ENCODE measurements around the gene IL36A.

DNA sequence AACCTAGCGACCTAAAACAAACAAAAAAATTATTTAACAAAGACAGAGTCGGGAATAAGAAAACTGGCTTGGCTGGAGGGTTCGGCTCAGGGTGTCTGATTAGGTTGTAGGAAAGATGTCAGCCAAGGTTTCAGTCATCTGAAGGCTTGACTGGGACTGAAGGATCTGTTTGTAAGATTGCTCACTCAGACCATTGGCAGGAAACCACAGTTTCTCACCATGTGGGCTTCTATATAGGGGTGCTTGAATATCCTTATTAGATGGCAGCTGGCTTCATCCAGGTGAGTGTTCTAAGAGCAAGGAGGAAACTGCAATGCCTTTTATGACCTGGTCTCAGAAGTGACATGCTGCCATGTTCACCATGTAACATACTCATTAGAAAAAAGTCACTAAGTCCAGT is 48.4 kb downstream of the IL36A start:
- TF ChIP-seq, protein P1, sequence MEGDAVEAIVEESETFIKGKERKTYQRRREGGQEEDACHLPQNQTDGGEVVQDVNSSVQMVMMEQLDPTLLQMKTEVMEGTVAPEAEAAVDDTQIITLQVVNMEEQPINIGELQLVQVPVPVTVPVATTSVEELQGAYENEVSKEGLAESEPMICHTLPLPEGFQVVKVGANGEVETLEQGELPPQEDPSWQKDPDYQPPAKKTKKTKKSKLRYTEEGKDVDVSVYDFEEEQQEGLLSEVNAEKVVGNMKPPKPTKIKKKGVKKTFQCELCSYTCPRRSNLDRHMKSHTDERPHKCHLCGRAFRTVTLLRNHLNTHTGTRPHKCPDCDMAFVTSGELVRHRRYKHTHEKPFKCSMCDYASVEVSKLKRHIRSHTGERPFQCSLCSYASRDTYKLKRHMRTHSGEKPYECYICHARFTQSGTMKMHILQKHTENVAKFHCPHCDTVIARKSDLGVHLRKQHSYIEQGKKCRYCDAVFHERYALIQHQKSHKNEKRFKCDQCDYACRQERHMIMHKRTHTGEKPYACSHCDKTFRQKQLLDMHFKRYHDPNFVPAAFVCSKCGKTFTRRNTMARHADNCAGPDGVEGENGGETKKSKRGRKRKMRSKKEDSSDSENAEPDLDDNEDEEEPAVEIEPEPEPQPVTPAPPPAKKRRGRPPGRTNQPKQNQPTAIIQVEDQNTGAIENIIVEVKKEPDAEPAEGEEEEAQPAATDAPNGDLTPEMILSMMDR (optimal IDR thresholded peaks at IDR 0.05 in 1 of 3, IDR thresholded peaks at IDR 0.05 in 1 of 3, conservative IDR thresholded peaks at IDR 0.05 in 1 of 3; ENCODE audit: extremely low read depth in 1 of 3, insufficient read depth in 2 of 3, low read length in 3 of 3) = no peak
- TF ChIP-seq EZH2 (IDR thresholded peaks at IDR 0.05; ENCODE audit: low read length) = no peak
